ENCODE results near the gene GASK1A. TPM values are rescaled to one million over a fixed set of nuclear protein-coding genes. Genes with fewer than 3 reads are reported as not detected.

Gene GASK1A
- total and polyA plus RNA-seq, 5 donors: 1.5 to 5.7 (median 3.7) TPM

DNA sequence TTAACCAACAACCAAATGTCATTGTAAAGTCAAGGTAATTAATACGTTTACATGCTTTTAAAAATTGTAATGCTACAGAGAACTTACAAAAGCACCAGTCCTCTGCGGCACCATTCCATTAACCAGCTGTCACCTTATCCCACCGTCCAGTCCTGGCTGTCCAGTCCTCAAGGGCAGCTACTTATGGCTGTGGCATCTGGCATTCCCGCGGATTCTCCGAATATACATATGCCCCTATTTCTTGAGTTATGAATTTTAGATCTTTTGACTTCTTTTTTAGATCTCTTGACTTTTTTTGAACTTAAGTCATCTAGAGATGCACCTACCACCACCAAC, 127.2 kb downstream of the GASK1A start:
- Histone ChIP-seq H3K27me3 (ENCODE audit: control insufficient read depth, insufficient read depth) (no peaks in the 10 kb centered on the region), H3K9me3 (ENCODE audit: control insufficient read depth, low read length) (no peaks in the 10 kb centered on the region), H3K4me1 (ENCODE audit: control insufficient read depth, insufficient read depth, low read length) (peaks cover 9% of the 10 kb centered on the region), H3K4me3 (ENCODE audit: low read length) (peak overlapping the region; percentile 67), H3K27ac (ENCODE audit: low read length) (no peak overlapping the region)
- DNase-seq (no peak), ATAC-seq (peak in 1 of 2 donors; percentile 45)
- 6% methylated on average over 6 of the region's 6 CpGs for WGBS
- intact Hi-C loops (cut with DNase I): no loop called here

Other genes starting within 250 kb of the GASK1A start
- gene CCDC13, start 206.1 kb upstream of the GASK1A start, total RNA-seq: 1 to 10 TPM in 1 of 4 donors, under 1 TPM in 2, not detected in 1; 0.26 to 1.8 (median 0.96) TPM
- 0.84 TPM for gene CCDC13, start 206.1 kb upstream of the GASK1A start, polyA plus RNA-seq
- gene HIGD1A, start 174.8 kb upstream of the GASK1A start, total RNA-seq: 100 to 1,000 TPM; 179 to 274 (median 239) TPM
- gene HIGD1A, start 174.8 kb upstream of the GASK1A start, polyA plus RNA-seq: 348 TPM
- gene ACKR2, start 169.9 kb upstream of the GASK1A start, total RNA-seq: 1 to 10 TPM; 1.4 to 2.4 (median 1.8) TPM
- gene ACKR2, start 169.9 kb upstream of the GASK1A start, polyA plus RNA-seq: 1.2 TPM
- under 1 TPM in 1 of 4 donors, not detected in 3; 0.14 TPM for gene CYP8B1, start 103.4 kb upstream of the GASK1A start, total RNA-seq
- gene CYP8B1, start 103.4 kb upstream of the GASK1A start, polyA plus RNA-seq: 0.02 TPM
- 1 to 10 TPM; 5.6 to 8.9 (median 7.0) TPM for gene ZNF662, start 73.2 kb upstream of the GASK1A start, total RNA-seq
- 3.1 TPM for gene ZNF662, start 73.2 kb upstream of the GASK1A start, polyA plus RNA-seq
- 10 to 100 TPM; 16.9 to 28.2 (median 25.0) TPM for gene POMGNT2, start 126.8 kb downstream of the GASK1A start, total RNA-seq
- 23.4 TPM for gene POMGNT2, start 126.8 kb downstream of the GASK1A start, polyA plus RNA-seq

Measured in right cardiac atrium (tissue), 5 donors.